ENCODE measurements around the gene IFNA8.
A peak's percentile ranks its signal among the peaks of the same experiment; 100 is the strongest.
"Not testable (repeated sequence)": the region's sequence is repeated elsewhere in the genome, so short reads cannot be mapped to it uniquely, and the experiment has no call there.

Gene IFNA8

GRCh38 chr9:21404146-21404545, 4.8 kb upstream of the IFNA8 start:
- Mint-ChIP-seq H3K4me3 (no peak overlapping the region), H3K4me1 (peaks cover 3% of the 10 kb centered on the region), H3K36me3 (no peaks in the 10 kb centered on the region), H3K27ac (no peak overlapping the region), H3K9me3 (peaks cover 2% of the 10 kb centered on the region), H3K27me3 (peaks cover 15% of the 10 kb centered on the region)
- no peak for DNase-seq (ENCODE audit: low spot score in 2 of 2)
- no peak for ATAC-seq (ENCODE audit: low read depth)

GRCh38 chr9:21412107-21412506, 3.2 kb downstream of the IFNA8 start:
- H3K9me3 Mint-ChIP-seq, result no peaks in the 10 kb centered on the region
- peak; percentile 98 for ATAC-seq (ENCODE audit: low read depth)
- H3K27ac Mint-ChIP-seq, result no peak overlapping the region
- H3K27me3 Mint-ChIP-seq, result peaks cover 22% of the 10 kb centered on the region
- H3K4me1 Mint-ChIP-seq, result peaks cover 20% of the 10 kb centered on the region
- DNase-seq (ENCODE audit: low spot score in 2 of 2), result peak in 1 of 2 donors; percentile 56
- no peaks in the 10 kb centered on the region for H3K36me3 Mint-ChIP-seq
- H3K4me3 Mint-ChIP-seq, result peak overlapping the region; percentile 16

GRCh38 chr9:21413151-21413550, 4.2 kb downstream of the IFNA8 start:
- peaks cover 20% of the 10 kb centered on the region for H3K4me1 Mint-ChIP-seq

GRCh38 chr9:21413624-21414023, 4.7 kb downstream of the IFNA8 start:
- Mint-ChIP-seq H3K4me3 (no peak overlapping the region), H3K9me3 (no peaks in the 10 kb centered on the region), H3K36me3 (no peaks in the 10 kb centered on the region), H3K27me3 (peaks cover 24% of the 10 kb centered on the region), H3K27ac (no peak overlapping the region), H3K4me1 (peaks cover 20% of the 10 kb centered on the region)
- no peak for DNase-seq (ENCODE audit: low spot score in 2 of 2)
- ATAC-seq (ENCODE audit: low read depth), result no peak

More at GRCh38 chr9:21413151-21413550, 4.2 kb downstream of the IFNA8 start:
- peaks cover 24% of the 10 kb centered on the region for H3K27me3 Mint-ChIP-seq
- no peaks in the 10 kb centered on the region for H3K9me3 Mint-ChIP-seq
- H3K4me3 Mint-ChIP-seq, result no peak overlapping the region
- no peak for DNase-seq (ENCODE audit: low spot score in 2 of 2)
- no peak overlapping the region for H3K27ac Mint-ChIP-seq
- ATAC-seq (ENCODE audit: low read depth), result no peak
- H3K36me3 Mint-ChIP-seq, result no peaks in the 10 kb centered on the region

- Mint-ChIP-seq H3K27me3 (peaks cover 23% of the 10 kb centered on the region), H3K4me3 (no peak overlapping the region), H3K36me3 (no peaks in the 10 kb centered on the region), H3K4me1 (peaks cover 20% of the 10 kb centered on the region), H3K27ac (no peak overlapping the region), H3K9me3 (no peaks in the 10 kb centered on the region)
- DNase-seq (ENCODE audit: low spot score in 2 of 2) (no peak), ATAC-seq (ENCODE audit: low read depth) (no peak)
Observed at GRCh38 chr9:21414220-21414940, 5.5 kb downstream of the IFNA8 start.

- DNase-seq (ENCODE audit: low spot score in 2 of 2) (no peak), ATAC-seq (ENCODE audit: low read depth) (no peak)
- H3K4me1 Mint-ChIP-seq, result peaks cover 20% of the 10 kb centered on the region
- H3K9me3 Mint-ChIP-seq, result no peaks in the 10 kb centered on the region
- peaks cover 18% of the 10 kb centered on the region for H3K27me3 Mint-ChIP-seq
- H3K27ac Mint-ChIP-seq, result no peak overlapping the region
- no peaks in the 10 kb centered on the region for H3K36me3 Mint-ChIP-seq
- no peak overlapping the region for H3K4me3 Mint-ChIP-seq
Observed at GRCh38 chr9:21415493-21416267, 6.8 kb downstream of the IFNA8 start.

GRCh38 chr9:21428235-21428634, 19.3 kb downstream of the IFNA8 start:
- DNase-seq (ENCODE audit: low spot score in 2 of 2) (no peak), ATAC-seq (ENCODE audit: low read depth) (peak; percentile 77)
- no peak overlapping the region for H3K4me3 Mint-ChIP-seq
- H3K36me3 Mint-ChIP-seq, result no peaks in the 10 kb centered on the region
- H3K4me1 Mint-ChIP-seq, result peaks cover 14% of the 10 kb centered on the region
- H3K9me3 Mint-ChIP-seq, result no peaks in the 10 kb centered on the region
- peaks cover 28% of the 10 kb centered on the region for H3K27me3 Mint-ChIP-seq
- H3K27ac Mint-ChIP-seq, result no peak overlapping the region

- Mint-ChIP-seq H3K4me3 (no peak overlapping the region), H3K36me3 (no peaks in the 10 kb centered on the region), H3K27ac (no peak overlapping the region), H3K27me3 (peaks cover 29% of the 10 kb centered on the region), H3K9me3 (no peaks in the 10 kb centered on the region), H3K4me1 (peaks cover 17% of the 10 kb centered on the region)
- DNase-seq (ENCODE audit: low spot score in 2 of 2) (no peak), ATAC-seq (ENCODE audit: low read depth) (no peak)
Observed at GRCh38 chr9:21429191-21429590, 20.3 kb downstream of the IFNA8 start.

- H3K36me3 Mint-ChIP-seq, result no peaks in the 10 kb centered on the region
- H3K27me3 Mint-ChIP-seq, result peaks cover 19% of the 10 kb centered on the region
Observed at GRCh38 chr9:21432672-21433425, 23.9 kb downstream of the IFNA8 start.

GRCh38 chr9:21434202-21435014, 25.5 kb downstream of the IFNA8 start:
- H3K9me3 Mint-ChIP-seq, result no peaks in the 10 kb centered on the region
- ATAC-seq (ENCODE audit: low read depth) (peak; percentile 48), DNase-seq (ENCODE audit: low spot score in 2 of 2) (peak; percentile 28 to 44)
- no peak overlapping the region for H3K27ac Mint-ChIP-seq
- H3K36me3 Mint-ChIP-seq, result no peaks in the 10 kb centered on the region
- peaks cover 11% of the 10 kb centered on the region for H3K27me3 Mint-ChIP-seq
- peaks cover 10% of the 10 kb centered on the region for H3K4me1 Mint-ChIP-seq
- no peak overlapping the region for H3K4me3 Mint-ChIP-seq

More at GRCh38 chr9:21432672-21433425, 23.9 kb downstream of the IFNA8 start:
- no peak overlapping the region for H3K27ac Mint-ChIP-seq
- H3K4me1 Mint-ChIP-seq, result peaks cover 19% of the 10 kb centered on the region
- peak; percentile 81 for ATAC-seq (ENCODE audit: low read depth)
- H3K4me3 Mint-ChIP-seq, result no peak overlapping the region
- peak in 1 of 2 donors; percentile 12 for DNase-seq (ENCODE audit: low spot score in 2 of 2)
- H3K9me3 Mint-ChIP-seq, result no peaks in the 10 kb centered on the region

- not testable (repeated sequence) for DNase-seq (ENCODE audit: low spot score in 2 of 2); H3K27ac Mint-ChIP-seq; H3K4me1 Mint-ChIP-seq; ATAC-seq (ENCODE audit: low read depth); H3K4me3 Mint-ChIP-seq; H3K9me3 Mint-ChIP-seq; H3K36me3 Mint-ChIP-seq
- peaks cover 11% of the 10 kb centered on the region for H3K27me3 Mint-ChIP-seq
Observed at GRCh38 chr9:21435015-21435383, 26.1 kb downstream of the IFNA8 start.

GRCh38 chr9:21440139-21440538, 31.2 kb downstream of the IFNA8 start, which contains the start of gene IFNA1:
Gene IFNA1 (plus strand): TSS chr9:21440439. CDS start chr9:21440508, 69 bp downstream.
- Mint-ChIP-seq H3K9me3 (no peaks in the 10 kb centered on the region), H3K27ac (no peak within 1 kb of the TSS), H3K4me1 (peaks cover 6% of the 10 kb centered on the region), H3K27me3 (peaks cover 6% of the 10 kb centered on the region), H3K36me3 (no peaks in the 10 kb centered on the region), H3K4me3 (no peak within 1 kb of the TSS)
- no peak for ATAC-seq (ENCODE audit: low read depth)
- DNase-seq (ENCODE audit: low spot score in 2 of 2), result no peak

GRCh38 chr9:21443849-21444625, 35.1 kb downstream of the IFNA8 start:
- Mint-ChIP-seq H3K27ac (peak overlapping the region; percentile 65), H3K9me3 (no peaks in the 10 kb centered on the region), H3K4me1 (peaks cover 6% of the 10 kb centered on the region), H3K27me3 (peaks cover 11% of the 10 kb centered on the region), H3K4me3 (no peak overlapping the region), H3K36me3 (no peaks in the 10 kb centered on the region)
- ATAC-seq (ENCODE audit: low read depth), result peak; percentile 95
- DNase-seq (ENCODE audit: low spot score in 2 of 2), result peak; percentile 27 to 69

Data from memory B cell (primary cell).